Neural cell (in vitro differentiated cells): ENCODE results near the gene NFIB. TPM values are rescaled to one million over a fixed set of nuclear protein-coding genes. Genes with fewer than 3 reads are reported as not detected.

Experiments used
- H2AFZ ChIP-seq: fragments of 200-600, 300-800 bp; sonication (generic), shearing (Covaris generic); 2 replicates; pipeline ENCODE4 v1.6.0; 2014; ENCODE audit warnings: low read depth, mild to moderate bottlenecking, antibody characterized with exemption, low read length, moderate library complexity
- H3F3A ChIP-seq: fragments of 200-600 bp; shearing (Covaris generic); 2 replicates; pipeline ENCODE4 v1.6.1; 2016; ENCODE audit warnings: mild to moderate bottlenecking, moderate library complexity, mixed read lengths, antibody characterized with exemption, low read length; ENCODE audit not compliant: insufficient read depth, poor library complexity, severe bottlenecking
- H3K27ac ChIP-seq: fragments of 200-600, 300-800 bp; sonication (generic), shearing (Covaris generic); 2 replicates; pipeline ENCODE4 v1.5.1; 2014; ENCODE audit warnings: mild to moderate bottlenecking, low read length, moderate library complexity
- H3K27me3 ChIP-seq: fragments of 300-800, 200-600 bp; sonication (generic), shearing (Covaris generic); 2 replicates; pipeline ENCODE4 v1.6.0; 2014; ENCODE audit warnings: mild to moderate bottlenecking, low read depth, low read length, moderate library complexity; ENCODE audit not compliant: insufficient read depth
- H3K36me3 ChIP-seq: fragments of 300-800, 200-600 bp; sonication (generic), shearing (Covaris generic); 2 replicates; pipeline ENCODE4 v1.5.1; 2014; ENCODE audit warnings: mild to moderate bottlenecking, antibody characterized with exemption, low read length, moderate library complexity; ENCODE audit not compliant: insufficient read depth
- H3K4me2 ChIP-seq: fragments of 300-800, 200-600 bp; sonication (generic), shearing (Covaris generic); 2 replicates; pipeline ENCODE4 v1.6.0; 2014; ENCODE audit warnings: mild to moderate bottlenecking, low read length
- H3K4me3 ChIP-seq: fragments of 300-800, 200-600 bp; sonication (generic), shearing (Covaris generic); 2 replicates; pipeline ENCODE4 v1.5.1; 2014; ENCODE audit warnings: mild to moderate bottlenecking, low read length, moderate library complexity
- H3K79me2 ChIP-seq: fragments of 200-600 bp; shearing (Covaris generic); replicated peaks from 2 replicates; pipeline ENCODE4 v1.6.0; 2014; ENCODE audit warnings: mild to moderate bottlenecking, low read length, moderate library complexity; ENCODE audit not compliant: insufficient read depth
- H3K9ac ChIP-seq: fragments of 300-800, 200-600 bp; sonication (generic), shearing (Covaris generic); 2 replicates; pipeline ENCODE4 v1.6.1; 2016; ENCODE audit warnings: mild to moderate bottlenecking, low read length, mixed read lengths
- H3K9me2 ChIP-seq: fragments of 200-600 bp; shearing (Covaris generic); 2 replicates; pipeline ENCODE4 v1.6.1; 2016; ENCODE audit warnings: mild to moderate bottlenecking, low read length, mixed read lengths; ENCODE audit not compliant: insufficient read depth
- H3K9me3 ChIP-seq: fragments of 200-600, 300-800 bp; sonication (generic), shearing (Covaris generic); 2 replicates; pipeline ENCODE4 v1.6.1; 2016; ENCODE audit warnings: mild to moderate bottlenecking, mixed run types, low read length, moderate library complexity, mixed read lengths
- H4K20me1 ChIP-seq: fragments of 200-600 bp; shearing (Covaris generic); 2 replicates; pipeline ENCODE4 v1.6.1; 2016; ENCODE audit warnings: mild to moderate bottlenecking, mixed run types; ENCODE audit not compliant: insufficient read depth
- CTCF ChIP-seq: fragments of 450-650 bp; IDR thresholded peaks from 2 replicates; pipeline ENCODE4 v1.5.1; 2014; ENCODE audit warnings: antibody characterized with exemption, mild to moderate bottlenecking, moderate library complexity; ENCODE audit not compliant: poor library complexity, severe bottlenecking
- EP300 ChIP-seq: fragments of 450-650 bp; conservative IDR thresholded peaks from 2 replicates; pipeline ENCODE4 v1.6.1; 2014; ENCODE audit warnings: antibody characterized with exemption, mild to moderate bottlenecking, moderate library complexity; ENCODE audit not compliant: poor library complexity, severe bottlenecking
- EZH2 ChIP-seq: fragments of 200-600, 300-800 bp; shearing (Covaris generic), sonication (generic); IDR thresholded peaks from 2 replicates; pipeline ENCODE4 v1.6.1; 2014; ENCODE audit warnings: antibody characterized with exemption, low read length, borderline replicate concordance, mild to moderate bottlenecking; ENCODE audit not compliant: insufficient read depth, poor library complexity, severe bottlenecking
- MXI1 ChIP-seq: fragments of 450-650 bp; conservative IDR thresholded peaks from 2 replicates; pipeline ENCODE4 v1.6.1; 2014; ENCODE audit warnings: antibody characterized with exemption, mild to moderate bottlenecking; ENCODE audit not compliant: poor library complexity, severe bottlenecking
- POLR2AphosphoS5 ChIP-seq: IDR thresholded peaks from 2 replicates; pipeline ENCODE4 v1.6.1; 2012
- RAD21 ChIP-seq: fragments of 450-650 bp; conservative IDR thresholded peaks from 2 replicates; pipeline ENCODE4 v1.6.1; 2014; ENCODE audit warnings: antibody characterized with exemption, mild to moderate bottlenecking, moderate library complexity
- REST ChIP-seq: IDR thresholded peaks from 2 replicates; pipeline ENCODE4 v1.6.1; 2012; ENCODE audit warnings: borderline replicate concordance
- SMC3 ChIP-seq: fragments of 450-650 bp; conservative IDR thresholded peaks from 2 replicates; pipeline ENCODE4 v1.6.1; 2014; ENCODE audit warnings: antibody characterized with exemption, mild to moderate bottlenecking, moderate library complexity; ENCODE audit not compliant: poor library complexity
- TAF1 ChIP-seq: IDR thresholded peaks from 2 replicates; pipeline ENCODE4 v1.6.1; 2012; ENCODE audit warnings: low read depth
- polyA plus RNA-seq: library from polyadenylated mRNA; depleted of rRNA; stranded (reverse); fragments of >200 nt; gene quantifications from 2 replicates; pipeline ENCODE4 v1.2.3, GENCODE V29; 2014

The NFIB gene
- polyA plus RNA-seq, 1 donor from 2014 or later: 0.73 TPM

GRCh38 chr9:14189578-14189977, 124.4 kb downstream of the NFIB start:
- Histone ChIP-seq H3F3A (no peaks in the 10 kb centered on the region), H3K4me2 (no peak overlapping the region), H3K4me3 (no peak overlapping the region), H3K9me3 (no peaks in the 10 kb centered on the region), H2AFZ (no peak overlapping the region), H3K9ac (no peak overlapping the region), H4K20me1 (no peaks in the 10 kb centered on the region), H3K36me3 (no peaks in the 10 kb centered on the region), H3K9me2 (no peaks in the 10 kb centered on the region), H3K79me2 (no peaks in the 10 kb centered on the region), H3K27me3 (no peaks in the 10 kb centered on the region), H3K27ac (no peak overlapping the region)
- TF ChIP-seq EZH2 (no peak), SMC3 (no peak), POLR2AphosphoS5 (no peak), MXI1 (no peak), TAF1 (no peak), RAD21 (no peak), EP300 (no peak), CTCF (no peak)

- TF ChIP-seq RAD21: no peak
- no peak for TF ChIP-seq EP300
- TF ChIP-seq MXI1: no peak
- no peak for TF ChIP-seq SMC3
- no peak for TF ChIP-seq CTCF
- TF ChIP-seq REST: no peak
- TF ChIP-seq TAF1: no peak
- no peak for TF ChIP-seq EZH2
- TF ChIP-seq POLR2AphosphoS5: no peak
- H3K4me3 ChIP-seq: no peak overlapping the region
- H3K79me2 ChIP-seq: no peaks in the 10 kb centered on the region
These were observed 124.8 kb downstream of the NFIB start for GRCh38 chr9:14189146-14189545.

More at GRCh38 chr9:14189146-14189545, 124.8 kb downstream of the NFIB start:
- no peaks in the 10 kb centered on the region for H3K9me3 ChIP-seq
- H3K4me2 ChIP-seq: no peak overlapping the region
- no peak overlapping the region for H2AFZ ChIP-seq
- H3K36me3 ChIP-seq: no peaks in the 10 kb centered on the region
- no peaks in the 10 kb centered on the region for H3F3A ChIP-seq
- H3K9me2 ChIP-seq: no peaks in the 10 kb centered on the region
- H3K27me3 ChIP-seq: no peaks in the 10 kb centered on the region
- no peaks in the 10 kb centered on the region for H4K20me1 ChIP-seq
- H3K9ac ChIP-seq: no peak overlapping the region
- no peak overlapping the region for H3K27ac ChIP-seq
